Neural crest cell (in vitro differentiated cells): ENCODE results near the gene XPNPEP2. TPM values are rescaled to one million over a fixed set of nuclear protein-coding genes. Genes with fewer than 3 reads are reported as not detected.

Experiments used
- DNase-seq: peaks from one replicate; pipeline ENCODE4 v3.0.0; 2021; ENCODE audit warnings: low read depth, mixed read lengths, low spot score
- H3K27ac Mint-ChIP-seq: one replicate; pipeline ENCODE4 v1.8.0; 2021; ENCODE audit warnings: mild to moderate bottlenecking, mixed read lengths; ENCODE audit not compliant: unreplicated experiment
- H3K27me3 Mint-ChIP-seq: 2 replicates; pipeline ENCODE4 v1.8.0; 2021; ENCODE audit warnings: low read depth, mild to moderate bottlenecking, mixed read lengths
- H3K36me3 Mint-ChIP-seq: 2 replicates; pipeline ENCODE4 v1.8.0; 2021; ENCODE audit warnings: low read depth, mild to moderate bottlenecking, mixed read lengths
- H3K4me1 Mint-ChIP-seq: 2 replicates; pipeline ENCODE4 v1.8.0; 2021; ENCODE audit warnings: mixed read lengths
- H3K4me3 Mint-ChIP-seq: one replicate; pipeline ENCODE4 v1.8.0; 2021; ENCODE audit warnings: mild to moderate bottlenecking, mixed read lengths
- H3K9me3 Mint-ChIP-seq: 2 replicates; pipeline ENCODE4 v1.8.0; 2021; ENCODE audit warnings: mixed read lengths
- total RNA-seq: library from RNA; stranded (reverse); gene quantifications from 2 replicates; pipeline ENCODE4 v1.2.1, GENCODE V29; 2021
- TF ChIP-seq, protein P1 (sequence below): fragments of 200-600 bp; sonication (generic); conservative IDR thresholded peaks from 2 replicates; pipeline ENCODE4 v1.5.0; 2021; ENCODE audit warnings: antibody characterized with exemption, mild to moderate bottlenecking

XPNPEP2 gene
- total RNA-seq, 1 donor from 2014 or later: 0.40 TPM

DNA sequence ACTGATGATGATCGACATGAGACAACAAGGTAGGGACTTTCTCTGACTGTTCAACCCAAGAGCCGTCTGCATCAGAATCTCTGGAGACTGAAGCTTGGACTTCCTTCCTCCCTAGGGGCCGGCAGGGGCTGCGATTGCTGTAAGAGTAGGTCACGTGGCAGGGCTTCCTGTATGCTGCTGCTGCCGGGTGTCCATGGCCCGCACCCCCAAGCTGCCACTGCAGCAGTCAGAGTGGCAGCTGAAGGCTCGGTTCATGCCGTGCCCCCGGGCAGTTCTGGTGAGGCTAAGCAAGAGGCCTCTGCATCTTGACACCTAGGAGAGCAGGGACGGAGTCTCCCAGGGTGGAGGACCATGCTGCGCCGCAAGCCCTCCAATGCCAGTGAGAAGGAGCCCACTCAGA, 41.0 kb downstream of the XPNPEP2 start, which contains the start of gene SASH3:
SASH3 (plus strand) TSS at position 203 of the 400 bp plus-strand sequence; CDS start at position 352, 149 bp downstream.
- H3K36me3 Mint-ChIP-seq: peaks cover 5% of the 10 kb centered on the region
- no peak within 1 kb of the TSS for H3K27ac Mint-ChIP-seq
- H3K27me3 Mint-ChIP-seq: no peaks in the 10 kb centered on the region
- H3K4me1 Mint-ChIP-seq: no peaks in the 10 kb centered on the region
- H3K9me3 Mint-ChIP-seq: peaks cover 9% of the 10 kb centered on the region
- DNase-seq: no peak
- no peak within 1 kb of the TSS for H3K4me3 Mint-ChIP-seq
- TF ChIP-seq, protein P1, sequence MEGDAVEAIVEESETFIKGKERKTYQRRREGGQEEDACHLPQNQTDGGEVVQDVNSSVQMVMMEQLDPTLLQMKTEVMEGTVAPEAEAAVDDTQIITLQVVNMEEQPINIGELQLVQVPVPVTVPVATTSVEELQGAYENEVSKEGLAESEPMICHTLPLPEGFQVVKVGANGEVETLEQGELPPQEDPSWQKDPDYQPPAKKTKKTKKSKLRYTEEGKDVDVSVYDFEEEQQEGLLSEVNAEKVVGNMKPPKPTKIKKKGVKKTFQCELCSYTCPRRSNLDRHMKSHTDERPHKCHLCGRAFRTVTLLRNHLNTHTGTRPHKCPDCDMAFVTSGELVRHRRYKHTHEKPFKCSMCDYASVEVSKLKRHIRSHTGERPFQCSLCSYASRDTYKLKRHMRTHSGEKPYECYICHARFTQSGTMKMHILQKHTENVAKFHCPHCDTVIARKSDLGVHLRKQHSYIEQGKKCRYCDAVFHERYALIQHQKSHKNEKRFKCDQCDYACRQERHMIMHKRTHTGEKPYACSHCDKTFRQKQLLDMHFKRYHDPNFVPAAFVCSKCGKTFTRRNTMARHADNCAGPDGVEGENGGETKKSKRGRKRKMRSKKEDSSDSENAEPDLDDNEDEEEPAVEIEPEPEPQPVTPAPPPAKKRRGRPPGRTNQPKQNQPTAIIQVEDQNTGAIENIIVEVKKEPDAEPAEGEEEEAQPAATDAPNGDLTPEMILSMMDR: no peak

DNA sequence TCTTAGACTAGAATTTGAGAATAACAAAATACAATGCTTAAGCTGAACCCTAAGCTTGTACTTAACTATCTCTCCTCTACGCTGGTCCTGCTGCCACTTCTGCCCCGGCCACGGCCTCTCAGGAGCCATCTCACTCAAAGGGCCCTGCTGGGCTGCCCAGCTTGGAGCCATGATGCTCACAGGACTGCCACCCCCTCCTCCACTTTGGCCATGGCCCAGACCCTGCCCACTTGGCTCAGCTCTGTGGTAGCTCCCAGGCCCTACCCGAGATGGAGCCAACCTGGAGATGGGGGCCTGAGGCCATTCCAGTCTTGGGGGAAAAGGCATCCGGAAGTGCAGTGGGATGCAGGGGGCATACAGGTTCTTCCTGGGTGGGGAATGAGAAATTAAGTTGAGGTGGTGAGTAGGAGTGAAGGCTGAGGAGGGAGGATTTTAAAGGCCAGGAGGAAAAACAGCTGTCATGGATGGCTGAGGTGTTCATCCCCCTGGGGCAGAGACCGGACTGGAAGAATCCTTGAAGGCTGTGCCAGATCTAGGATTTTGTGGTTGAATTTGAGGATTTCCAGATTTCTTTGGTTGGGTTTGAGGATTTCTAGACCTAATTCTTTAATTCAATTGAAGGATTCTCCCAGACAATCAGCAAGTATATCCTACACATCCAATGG, 41.8 kb downstream of the XPNPEP2 start:
- H3K27me3 Mint-ChIP-seq: no peaks in the 10 kb centered on the region
- no peak overlapping the region for H3K27ac Mint-ChIP-seq
- no peak overlapping the region for H3K4me3 Mint-ChIP-seq
- H3K4me1 Mint-ChIP-seq: no peaks in the 10 kb centered on the region
- DNase-seq: no peak
- peaks cover 9% of the 10 kb centered on the region for H3K9me3 Mint-ChIP-seq
- TF ChIP-seq, protein P1: no peak
- H3K36me3 Mint-ChIP-seq: peaks cover 5% of the 10 kb centered on the region

DNA sequence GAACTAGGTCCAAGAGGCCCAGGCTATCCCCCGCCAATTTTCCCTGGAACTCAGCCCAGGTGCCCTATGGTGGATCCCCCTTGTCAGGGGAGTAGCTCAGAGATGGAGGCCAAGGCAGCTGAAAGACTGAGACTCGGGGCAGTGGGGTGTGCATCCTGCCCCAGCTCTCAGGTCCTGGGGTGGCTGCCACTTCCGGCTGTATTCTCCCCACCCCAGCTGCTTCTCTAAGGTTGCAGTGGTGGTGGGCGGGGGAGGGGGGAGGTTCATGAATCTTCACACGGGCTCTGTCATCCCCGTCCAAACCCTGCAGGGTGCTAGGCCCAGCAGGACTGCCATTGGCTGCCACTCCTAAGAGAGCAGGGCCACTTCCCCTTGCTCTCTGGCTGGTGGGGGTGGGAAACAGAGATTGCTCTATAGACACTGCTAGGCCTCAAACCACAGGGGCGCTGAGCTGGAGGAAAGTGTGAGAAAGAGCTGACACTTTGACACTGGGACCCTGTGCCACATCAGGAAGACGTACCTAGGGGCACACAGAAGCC, 42.4 kb downstream of the XPNPEP2 start:
- DNase-seq: no peak
- peaks cover 9% of the 10 kb centered on the region for H3K9me3 Mint-ChIP-seq

DNA sequence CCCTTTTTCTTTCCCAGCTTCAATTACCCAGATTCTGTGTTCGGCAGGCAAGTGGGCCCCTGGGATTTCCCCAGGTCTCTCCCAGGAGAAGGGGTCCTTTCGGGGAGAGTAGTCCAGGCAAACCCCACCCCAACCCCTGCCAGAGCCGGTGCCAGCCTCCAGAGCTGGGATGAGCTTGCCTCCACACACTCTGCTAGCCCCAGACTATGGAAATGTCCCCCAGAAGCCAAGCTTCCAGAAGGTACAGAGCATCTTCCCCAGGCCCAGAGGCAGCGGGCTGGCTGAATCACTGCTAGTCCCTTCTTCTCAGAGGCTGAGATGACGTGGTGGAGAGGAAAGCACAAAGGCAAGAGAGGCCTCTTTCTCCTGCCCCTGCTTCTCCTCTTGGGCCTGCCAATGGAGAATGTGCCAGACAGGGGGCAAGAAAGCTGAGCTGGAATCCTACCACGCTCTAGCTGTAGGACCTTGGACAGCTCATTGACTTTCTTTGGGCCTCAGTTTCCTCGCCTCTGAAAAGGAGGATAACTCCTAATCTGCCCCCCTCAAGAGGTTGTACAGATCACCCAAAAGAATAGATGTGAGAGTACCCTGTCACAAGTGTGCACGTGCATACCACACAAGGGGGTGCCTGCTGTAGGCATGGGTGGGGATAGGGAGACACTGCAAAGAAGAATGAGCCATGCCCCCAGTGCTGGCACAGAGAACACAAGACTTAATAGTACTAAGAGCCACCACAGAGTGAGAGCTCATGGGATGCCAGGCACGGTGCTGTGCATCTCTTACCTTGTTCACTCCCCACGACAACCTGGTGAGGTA, 43.1 kb downstream of the XPNPEP2 start:
- Mint-ChIP-seq H3K27me3 (no peaks in the 10 kb centered on the region), H3K27ac (no peak overlapping the region), H3K9me3 (peaks cover 9% of the 10 kb centered on the region), H3K4me1 (no peaks in the 10 kb centered on the region), H3K36me3 (peaks cover 5% of the 10 kb centered on the region), H3K4me3 (no peak overlapping the region)
- no peak for DNase-seq
- TF ChIP-seq, protein P1: no peak

More for the DNA sequence above, 42.4 kb downstream of the XPNPEP2 start:
- Mint-ChIP-seq H3K27ac (no peak overlapping the region), H3K4me3 (no peak overlapping the region), H3K4me1 (no peaks in the 10 kb centered on the region), H3K27me3 (no peaks in the 10 kb centered on the region), H3K36me3 (peaks cover 5% of the 10 kb centered on the region)
- TF ChIP-seq, protein P1: no peak

DNA sequence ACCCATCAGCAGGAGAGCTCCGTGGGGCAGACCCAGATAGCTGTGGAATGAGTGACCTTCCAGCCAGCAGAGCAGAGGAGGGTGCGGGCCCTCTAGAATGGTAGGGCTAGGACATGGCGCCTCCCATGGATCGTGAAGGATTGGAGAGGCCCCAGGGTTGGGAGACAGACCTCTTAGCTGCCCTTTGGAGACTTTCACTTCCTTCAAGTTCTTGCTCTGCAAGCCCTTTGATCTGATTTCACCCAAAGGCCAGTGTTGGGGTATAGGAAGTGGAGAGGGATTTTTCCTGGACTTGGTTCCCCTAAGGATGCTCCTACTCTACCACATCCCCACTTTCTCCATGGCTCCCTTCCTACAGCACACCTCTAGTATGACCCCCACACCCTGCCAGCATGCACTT, 43.9 kb downstream of the XPNPEP2 start:
- Mint-ChIP-seq H3K27me3 (no peaks in the 10 kb centered on the region), H3K36me3 (peaks cover 5% of the 10 kb centered on the region), H3K9me3 (peaks cover 9% of the 10 kb centered on the region), H3K27ac (no peak overlapping the region), H3K4me3 (no peak overlapping the region), H3K4me1 (no peaks in the 10 kb centered on the region)
- no peak for DNase-seq
- TF ChIP-seq, protein P1: no peak
